Progenitor cell of endocrine pancreas (in vitro differentiated cells): ENCODE data around the gene FAM53A. TPM values are rescaled to one million over a fixed set of nuclear protein-coding genes. Genes with fewer than 3 reads are reported as not detected.

Experiments
- DNase-seq: peaks from one replicate; pipeline ENCODE4 v3.0.0; 2021; ENCODE audit warnings: low spot score; ENCODE audit not compliant: unreplicated experiment
- H3K27ac Mint-ChIP-seq: 2 replicates; pipeline ENCODE4 v1.8.0; 2021; ENCODE audit warnings: mild to moderate bottlenecking, moderate library complexity, mixed read lengths
- H3K27me3 Mint-ChIP-seq: 2 replicates; pipeline ENCODE4 v1.8.0; 2021; ENCODE audit warnings: mixed read lengths
- H3K36me3 Mint-ChIP-seq: 2 replicates; pipeline ENCODE4 v1.8.0; 2022; ENCODE audit warnings: mixed read lengths; ENCODE audit not compliant: insufficient read depth
- H3K4me1 Mint-ChIP-seq: 2 replicates; pipeline ENCODE4 v1.8.0; 2021; ENCODE audit warnings: low read depth, mixed read lengths
- H3K4me3 Mint-ChIP-seq: 2 replicates; pipeline ENCODE4 v1.8.0; 2021; ENCODE audit warnings: low read depth, mild to moderate bottlenecking, moderate library complexity, mixed read lengths
- H3K9me3 Mint-ChIP-seq: 2 replicates; pipeline ENCODE4 v1.8.0; 2021; ENCODE audit warnings: low read depth, mixed read lengths
- CTCF ChIP-seq: fragments of 200-600 bp; sonication (generic); IDR thresholded peaks from one replicate; pipeline ENCODE4 v1.5.0; 2021; ENCODE audit warnings: antibody characterized with exemption, mild to moderate bottlenecking; ENCODE audit not compliant: unreplicated experiment
- total RNA-seq: library from RNA; stranded (reverse); gene quantifications from 2 replicates; pipeline ENCODE4 v1.2.1, GENCODE V29; 2021

FAM53A gene
- total RNA-seq, 1 donor from 2014 or later: 3.0 TPM

- no peak for DNase-seq
- no peak overlapping the region for H3K27ac Mint-ChIP-seq
- H3K9me3 Mint-ChIP-seq: no peaks in the 10 kb centered on the region
- TF ChIP-seq CTCF: no peak
- H3K27me3 Mint-ChIP-seq: no peaks in the 10 kb centered on the region
- peaks cover 5% of the 10 kb centered on the region for H3K36me3 Mint-ChIP-seq
- peaks cover 24% of the 10 kb centered on the region for H3K4me1 Mint-ChIP-seq
- peak overlapping the region; percentile 88 for H3K4me3 Mint-ChIP-seq
Measured at GRCh38 chr4:1723131-1723801, 39.2 kb upstream of the FAM53A start.

- TF ChIP-seq CTCF: no peak
- Mint-ChIP-seq H3K4me1 (peaks cover 24% of the 10 kb centered on the region), H3K27ac (peak overlapping the region; percentile 88), H3K9me3 (no peaks in the 10 kb centered on the region), H3K4me3 (peak overlapping the region; percentile 88), H3K36me3 (peaks cover 5% of the 10 kb centered on the region), H3K27me3 (no peaks in the 10 kb centered on the region)
- no peak for DNase-seq
Measured at GRCh38 chr4:1722551-1723118, 38.5 kb upstream of the FAM53A start.

GRCh38 chr4:1721666-1722550 is 37.8 kb upstream of the FAM53A start:
- DNase-seq: no peak
- Mint-ChIP-seq H3K9me3 (no peaks in the 10 kb centered on the region), H3K4me3 (peak overlapping the region; percentile 88), H3K4me1 (peaks cover 24% of the 10 kb centered on the region), H3K36me3 (peaks cover 5% of the 10 kb centered on the region), H3K27me3 (no peaks in the 10 kb centered on the region), H3K27ac (peak overlapping the region; percentile 88)
- no peak for TF ChIP-seq CTCF

GRCh38 chr4:1721003-1721665 is 37.0 kb upstream of the FAM53A start, which contains the start of the genes TACC3 and TMEM129:
Gene TACC3 (plus strand): TSS chr4:1721521. CDS start chr4:1723422, 1,901 bp downstream.
Gene TMEM129 (minus strand): TSS chr4:1721323. CDS start chr4:1720837, 486 bp downstream.
- no peak for TF ChIP-seq CTCF
- Mint-ChIP-seq H3K9me3 (no peaks in the 10 kb centered on the region), H3K4me1 (peaks cover 21% of the 10 kb centered on the region), H3K36me3 (peaks cover 2% of the 10 kb centered on the region), H3K4me3 (peak within 1 kb of the TSS; percentile 88), H3K27ac (peak within 1 kb of the TSS; percentile 96), H3K27me3 (no peaks in the 10 kb centered on the region)
- DNase-seq: peak; percentile 94
